ENCODE data around the gene SLC4A11. TPM values are rescaled to one million over a fixed set of nuclear protein-coding genes. Genes with fewer than 3 reads are reported as not detected.

Gene SLC4A11
- total RNA-seq, 1 donor from 2014 or later, result 2.5 TPM

- H3K27ac Mint-ChIP-seq, result no peak overlapping the region
- no peak overlapping the region for H3K4me3 Mint-ChIP-seq
- TF ChIP-seq, protein P1, sequence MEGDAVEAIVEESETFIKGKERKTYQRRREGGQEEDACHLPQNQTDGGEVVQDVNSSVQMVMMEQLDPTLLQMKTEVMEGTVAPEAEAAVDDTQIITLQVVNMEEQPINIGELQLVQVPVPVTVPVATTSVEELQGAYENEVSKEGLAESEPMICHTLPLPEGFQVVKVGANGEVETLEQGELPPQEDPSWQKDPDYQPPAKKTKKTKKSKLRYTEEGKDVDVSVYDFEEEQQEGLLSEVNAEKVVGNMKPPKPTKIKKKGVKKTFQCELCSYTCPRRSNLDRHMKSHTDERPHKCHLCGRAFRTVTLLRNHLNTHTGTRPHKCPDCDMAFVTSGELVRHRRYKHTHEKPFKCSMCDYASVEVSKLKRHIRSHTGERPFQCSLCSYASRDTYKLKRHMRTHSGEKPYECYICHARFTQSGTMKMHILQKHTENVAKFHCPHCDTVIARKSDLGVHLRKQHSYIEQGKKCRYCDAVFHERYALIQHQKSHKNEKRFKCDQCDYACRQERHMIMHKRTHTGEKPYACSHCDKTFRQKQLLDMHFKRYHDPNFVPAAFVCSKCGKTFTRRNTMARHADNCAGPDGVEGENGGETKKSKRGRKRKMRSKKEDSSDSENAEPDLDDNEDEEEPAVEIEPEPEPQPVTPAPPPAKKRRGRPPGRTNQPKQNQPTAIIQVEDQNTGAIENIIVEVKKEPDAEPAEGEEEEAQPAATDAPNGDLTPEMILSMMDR (IDR thresholded peaks at IDR 0.05; ENCODE audit: unreplicated experiment), result no peak
- H3K36me3 Mint-ChIP-seq, result no peaks in the 10 kb centered on the region
- H3K27me3 Mint-ChIP-seq (ENCODE audit: low read depth), result peaks cover 44% of the 10 kb centered on the region
- peaks cover 1% of the 10 kb centered on the region for H3K4me1 Mint-ChIP-seq
- H3K9me3 Mint-ChIP-seq, result no peaks in the 10 kb centered on the region
- DNase-seq (ENCODE audit: low spot score in 2 of 2, unreplicated experiment in 2 of 2), result no peak
Measured at GRCh38 chr20:3233991-3234498, 4.9 kb downstream of the SLC4A11 start.

DNA sequence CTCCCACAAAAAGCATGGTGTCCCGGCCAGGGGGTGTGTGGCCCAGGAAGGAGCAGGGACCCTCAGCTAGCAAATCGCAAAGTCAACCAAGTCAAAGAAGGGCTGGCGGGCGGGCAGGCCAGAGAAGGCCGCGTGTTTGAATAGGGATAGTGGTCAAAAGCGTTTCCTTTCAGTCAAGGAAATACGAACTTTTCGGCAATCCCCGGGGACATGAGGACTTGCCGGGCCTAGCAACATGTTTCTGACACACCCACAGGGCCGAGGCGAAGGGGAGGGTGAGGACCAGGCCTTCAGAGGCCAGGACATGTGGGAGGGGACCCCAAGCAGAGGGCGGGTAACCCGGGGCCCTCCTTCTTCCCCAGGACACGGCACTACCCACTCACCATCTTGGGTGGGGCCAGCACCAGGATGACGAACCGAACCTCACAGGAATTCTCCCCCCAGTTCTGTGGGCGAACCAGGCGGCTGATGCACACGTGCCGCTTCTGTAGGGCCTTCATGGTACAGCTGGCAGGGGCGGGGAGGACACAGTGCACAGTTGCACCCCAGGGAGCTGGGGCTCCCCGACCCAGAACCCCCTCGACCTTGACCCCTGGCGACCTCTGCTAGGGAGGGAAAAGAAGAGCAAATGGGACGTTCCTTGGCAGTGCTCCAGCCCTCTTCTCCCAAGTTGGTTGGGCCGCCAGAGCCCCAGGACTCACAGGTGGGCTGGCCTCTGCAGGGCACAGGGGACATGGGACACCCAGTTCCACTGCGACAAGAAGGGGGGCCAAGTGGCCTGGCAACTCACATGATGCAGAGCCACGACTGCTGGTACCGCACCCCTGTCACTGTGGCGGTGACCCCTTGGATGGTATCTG lies 5.6 kb downstream of the SLC4A11 start:
- Mint-ChIP-seq H3K36me3 (no peaks in the 10 kb centered on the region), H3K4me3 (no peak overlapping the region), H3K27ac (no peak overlapping the region), H3K4me1 (no peaks in the 10 kb centered on the region), H3K27me3 (ENCODE audit: low read depth) (peaks cover 41% of the 10 kb centered on the region), H3K9me3 (no peaks in the 10 kb centered on the region)
- DNase-seq (ENCODE audit: low spot score in 2 of 2, unreplicated experiment in 2 of 2), result no peak
- TF ChIP-seq, protein P1 (IDR thresholded peaks at IDR 0.05; ENCODE audit: unreplicated experiment), result no peak

DNA sequence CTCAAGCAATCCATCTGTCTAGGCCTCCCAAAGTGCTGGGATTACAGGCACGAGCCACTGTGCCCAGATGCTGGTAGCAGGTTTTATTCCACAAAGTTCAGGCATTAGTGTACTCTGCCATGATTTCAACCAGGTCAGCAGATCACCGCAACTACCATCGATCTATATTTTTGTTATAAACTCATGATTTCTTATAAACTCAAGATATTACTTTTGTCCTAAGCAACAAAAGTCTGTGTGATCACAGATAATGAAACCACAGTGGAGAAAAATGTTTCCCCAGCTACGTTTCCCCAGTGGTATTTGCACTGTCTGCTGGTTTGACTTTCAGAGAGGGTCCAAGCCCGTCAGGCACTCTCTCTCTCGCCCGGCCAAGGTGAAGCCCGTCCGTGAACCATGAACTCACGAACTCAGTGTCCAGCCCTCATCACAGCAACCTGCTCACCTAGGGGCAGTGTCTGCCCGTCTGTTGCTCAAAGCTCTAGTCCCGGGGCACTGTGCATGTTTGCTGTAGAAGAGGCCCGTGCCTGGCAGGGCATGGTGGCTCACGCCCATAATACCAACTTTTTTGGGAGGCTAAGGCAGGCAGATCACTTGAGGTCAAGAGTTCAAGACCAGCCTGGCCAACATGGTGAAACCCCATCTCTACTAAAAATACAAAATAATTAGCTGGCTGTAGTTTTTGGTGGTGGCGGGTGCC lies 7.0 kb downstream of the SLC4A11 start:
- Mint-ChIP-seq H3K4me3 (no peak overlapping the region), H3K9me3 (no peaks in the 10 kb centered on the region), H3K36me3 (no peaks in the 10 kb centered on the region), H3K27ac (no peak overlapping the region), H3K27me3 (ENCODE audit: low read depth) (peaks cover 27% of the 10 kb centered on the region), H3K4me1 (no peaks in the 10 kb centered on the region)
- DNase-seq (ENCODE audit: low spot score in 2 of 2, unreplicated experiment in 2 of 2), result no peak
- TF ChIP-seq, protein P1 (IDR thresholded peaks at IDR 0.05; ENCODE audit: unreplicated experiment), result no peak

GRCh38 chr20:3231116-3231515 lies 7.9 kb downstream of the SLC4A11 start:
- Mint-ChIP-seq H3K27me3 (ENCODE audit: low read depth) (peaks cover 18% of the 10 kb centered on the region), H3K4me1 (peaks cover 6% of the 10 kb centered on the region), H3K9me3 (no peaks in the 10 kb centered on the region), H3K4me3 (no peak overlapping the region), H3K36me3 (no peaks in the 10 kb centered on the region), H3K27ac (no peak overlapping the region)
- DNase-seq (ENCODE audit: low spot score in 2 of 2, unreplicated experiment in 2 of 2), result no peak
- TF ChIP-seq, protein P1 (IDR thresholded peaks at IDR 0.05; ENCODE audit: unreplicated experiment), result no peak

DNA sequence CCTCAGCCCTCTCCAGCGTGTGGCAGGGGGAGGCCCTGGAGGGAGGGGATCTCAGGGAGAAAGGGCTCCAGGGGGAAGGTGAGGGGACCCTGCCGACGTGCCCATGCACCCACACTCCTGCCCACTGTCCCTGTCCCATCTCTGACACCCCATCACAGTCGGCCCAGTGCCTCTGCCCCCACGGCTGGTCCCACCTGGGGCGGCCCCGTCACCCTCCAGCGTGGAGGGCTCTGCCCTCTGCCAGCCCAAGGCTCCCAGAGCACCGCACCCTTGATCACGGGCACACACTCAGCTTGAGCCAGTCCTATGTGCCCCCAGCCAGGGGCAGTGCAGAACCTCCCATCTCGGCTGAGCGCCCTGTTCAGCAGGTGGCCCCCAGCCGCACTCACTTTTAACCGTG lies 9.2 kb downstream of the SLC4A11 start:
- peaks cover 8% of the 10 kb centered on the region for H3K4me1 Mint-ChIP-seq
- no peaks in the 10 kb centered on the region for H3K9me3 Mint-ChIP-seq
- TF ChIP-seq, protein P1 (IDR thresholded peaks at IDR 0.05; ENCODE audit: unreplicated experiment), result no peak
- no peak for DNase-seq (ENCODE audit: low spot score in 2 of 2, unreplicated experiment in 2 of 2)
- H3K27ac Mint-ChIP-seq, result no peak overlapping the region
- no peaks in the 10 kb centered on the region for H3K36me3 Mint-ChIP-seq
- peaks cover 5% of the 10 kb centered on the region for H3K27me3 Mint-ChIP-seq (ENCODE audit: low read depth)
- H3K4me3 Mint-ChIP-seq, result no peak overlapping the region

Measured in mesothelial cell of epicardium (in vitro differentiated cells).